Neural progenitor cell (in vitro differentiated cells): ENCODE results near the gene PTPRR.

Experiments
- CTCF ChIP-seq: fragments of 200-600 bp; sonication (generic); IDR thresholded peaks from 2 replicates; pipeline ENCODE4 v1.5.1; 2017; ENCODE audit warnings: antibody characterized with exemption, mild to moderate bottlenecking
- EZH2 ChIP-seq: fragments of 200-600 bp; sonication (generic); IDR thresholded peaks from 2 replicates; pipeline ENCODE4 v1.6.1; 2017; ENCODE audit warnings: antibody characterized with exemption, mild to moderate bottlenecking, moderate library complexity
- EZH2phosphoT487 ChIP-seq: fragments of 200-600 bp; sonication (generic); IDR thresholded peaks from 2 replicates; pipeline ENCODE4 v1.6.1; 2017; ENCODE audit warnings: antibody characterized with exemption

GRCh38 chr12:70919597-70920035, 922 bp downstream of the PTPRR start:
- TF ChIP-seq CTCF (no peak), EZH2 (no peak), EZH2phosphoT487 (no peak)
